NOMO-1 (cell line): ENCODE results near the gene RBBP7.
A peak's percentile ranks its signal among the peaks of the same experiment; 100 is the strongest.

Source experiments
- DNase-seq, 2 experiments: peaks; one replicate each; lab custom pipeline; 2025; ENCODE audit not compliant: unreplicated experiment in 2 of 2; lab: John Stamatoyannopoulos, UW

Gene RBBP7

DNA sequence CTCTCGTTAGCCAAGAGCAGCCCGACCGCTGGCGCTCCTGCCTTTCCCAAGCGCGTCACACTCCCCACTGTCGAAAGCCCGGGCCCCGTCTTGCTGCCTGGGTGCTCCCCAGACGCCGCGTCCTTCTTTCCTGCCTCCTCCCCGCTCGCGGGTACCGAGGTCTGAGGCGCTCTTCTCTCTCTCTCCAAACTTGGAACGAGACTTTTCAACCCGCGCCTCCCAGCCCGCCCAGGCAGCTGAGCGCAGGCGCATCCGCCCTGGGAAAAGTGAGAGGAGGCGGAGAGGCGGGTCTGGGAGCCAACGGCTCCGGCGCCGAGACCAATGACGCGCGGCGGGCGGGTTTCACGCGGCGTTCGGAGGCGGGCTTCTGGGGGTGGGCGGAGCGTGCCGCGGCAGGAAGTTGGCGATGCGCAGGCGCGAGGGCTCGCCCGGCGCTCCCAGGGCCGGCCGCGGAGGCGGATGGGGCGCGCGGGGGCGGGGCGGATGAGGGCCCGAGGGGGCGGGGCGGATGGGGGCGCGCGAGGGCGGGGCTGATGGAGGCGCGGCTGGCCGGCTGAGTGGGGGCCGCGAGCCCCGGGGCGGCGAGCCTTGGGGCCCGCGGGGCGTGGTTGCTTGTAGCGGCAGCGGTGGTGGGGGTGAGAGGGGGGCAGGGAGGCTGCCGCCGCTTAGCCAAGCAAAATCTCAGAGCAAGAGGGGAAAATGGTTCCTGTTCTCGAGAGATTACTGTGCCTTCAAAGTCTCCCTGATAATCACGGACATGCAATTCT, at the start of gene RBBP7:
Gene RBBP7 (minus strand): TSS at position 268 of the 767 bp plus-strand sequence. CDS start 309 bp downstream, outside the sequence.
- peak; percentile 95 to 99 for DNase-seq

- no peak for DNase-seq
Observed at GRCh38 chrX:16918979-16919378, 48.8 kb upstream of the RBBP7 start.

- no peak for DNase-seq
Observed at GRCh38 chrX:16917120-16917519, 47.0 kb upstream of the RBBP7 start.

GRCh38 chrX:16916561-16916960, 46.4 kb upstream of the RBBP7 start:
- no peak for DNase-seq

- DNase-seq = peak; percentile 95 to 97
Observed at GRCh38 chrX:16914058-16914457, 43.9 kb upstream of the RBBP7 start.

DNA sequence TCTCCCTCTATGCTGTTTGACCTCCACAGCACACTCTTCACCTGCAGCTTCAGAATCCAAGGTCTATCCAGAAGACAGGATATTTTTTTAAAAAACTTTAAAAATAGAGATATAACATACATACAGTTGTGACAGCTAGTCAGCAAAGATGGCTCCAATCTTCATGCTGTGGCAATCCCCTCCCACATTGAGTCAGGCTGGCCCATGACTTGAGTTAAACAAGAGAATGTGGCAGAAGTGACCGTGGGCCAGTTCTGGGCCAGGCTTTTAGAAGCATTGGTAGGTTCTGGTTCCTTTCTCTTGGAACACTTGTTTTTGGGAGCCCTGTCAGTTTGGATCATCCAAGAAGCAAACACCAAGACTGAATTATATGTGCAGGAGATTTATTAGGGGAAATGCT, 40.2 kb upstream of the RBBP7 start:
- DNase-seq = no peak

- DNase-seq = peak; percentile 87 to 93
Observed at GRCh38 chrX:16903274-16904022, 33.3 kb upstream of the RBBP7 start.

- DNase-seq = no peak
Observed at GRCh38 chrX:16897445-16897844, 27.3 kb upstream of the RBBP7 start.

- peak; percentile 77 to 95 for DNase-seq
Observed at GRCh38 chrX:16892504-16893362, 22.6 kb upstream of the RBBP7 start.

GRCh38 chrX:16885628-16886027, 15.5 kb upstream of the RBBP7 start:
- DNase-seq = peak; percentile 63 to 81

DNA sequence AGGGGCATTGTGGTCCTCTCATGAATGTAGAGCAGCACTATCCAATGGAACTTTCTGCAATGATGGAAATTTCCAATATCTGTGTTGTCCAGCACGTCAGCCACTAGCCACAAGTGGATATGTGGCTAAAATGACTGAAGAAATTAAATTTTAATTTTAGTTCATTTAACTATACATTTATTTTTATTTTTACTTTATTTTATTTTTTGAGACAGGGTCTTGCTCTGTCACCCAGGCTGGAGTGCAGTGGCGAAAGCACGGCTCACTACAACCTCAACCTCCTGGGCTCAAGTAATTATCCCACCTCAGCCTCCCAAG, 13.3 kb upstream of the RBBP7 start:
- no peak for DNase-seq

DNA sequence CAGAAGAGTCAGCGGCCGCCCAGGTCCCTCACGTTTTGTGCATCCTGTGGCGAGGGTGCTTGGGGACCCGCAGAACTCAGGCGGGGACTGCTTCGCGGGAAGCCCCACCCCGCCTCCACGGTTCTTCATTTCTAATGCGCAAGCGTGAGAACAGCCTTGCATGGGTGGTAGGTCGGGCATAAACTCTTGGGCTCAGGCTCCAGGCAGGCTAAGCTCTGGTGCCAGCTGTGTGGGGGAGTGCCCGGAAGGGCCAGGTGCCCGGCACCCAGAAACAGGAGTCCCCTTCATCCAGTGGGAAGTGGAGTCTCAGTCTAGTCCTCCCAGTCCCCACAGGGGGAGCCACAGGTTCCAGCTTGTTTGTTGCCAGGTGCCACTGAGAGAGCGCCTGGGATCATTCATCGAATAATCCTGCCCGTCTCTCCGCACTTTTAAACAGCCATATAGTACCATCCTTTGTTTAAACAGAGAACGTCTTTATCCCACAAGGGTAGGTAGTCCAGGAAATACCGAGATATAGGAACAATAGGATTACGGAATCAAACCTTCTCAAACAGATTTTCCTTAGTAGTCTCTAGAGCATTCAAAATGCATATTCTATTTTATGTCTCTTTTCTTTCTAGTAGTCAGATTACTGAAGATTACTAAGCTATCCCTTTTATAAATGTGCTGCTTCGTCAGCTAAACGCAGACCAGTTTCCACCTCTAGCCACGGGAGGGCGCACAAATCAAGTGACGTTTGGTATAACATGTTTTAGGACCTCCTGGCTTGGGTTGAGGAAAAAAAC, 12.7 kb upstream of the RBBP7 start:
- DNase-seq = peak; percentile 44 to 63

GRCh38 chrX:16882169-16882568, 12.0 kb upstream of the RBBP7 start:
- DNase-seq = peak in 1 of 2 experiments; percentile 5

DNA sequence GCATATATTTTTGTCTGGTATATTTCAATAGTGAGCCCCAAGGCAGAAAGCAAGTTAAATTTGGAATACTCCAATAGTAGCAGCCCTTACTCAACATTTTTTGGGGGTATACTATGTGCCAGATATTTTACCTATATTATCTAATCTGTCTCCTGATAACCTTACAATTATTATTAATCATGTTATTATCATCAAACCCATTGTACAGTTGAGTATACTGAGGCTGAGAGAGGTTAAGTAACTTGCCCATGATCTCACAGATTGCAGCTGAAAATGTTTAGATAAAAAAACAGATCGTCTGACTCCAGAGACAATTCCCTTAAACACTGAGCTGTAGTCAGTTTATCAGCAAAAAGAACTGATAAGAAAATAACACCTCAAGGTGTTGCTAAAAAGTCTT, 6.5 kb upstream of the RBBP7 start:
- DNase-seq = no peak

- DNase-seq = no peak
Observed at GRCh38 chrX:16874458-16875095, 4.4 kb upstream of the RBBP7 start.

GRCh38 chrX:16873106-16873505, 2.9 kb upstream of the RBBP7 start:
- no peak for DNase-seq

DNA sequence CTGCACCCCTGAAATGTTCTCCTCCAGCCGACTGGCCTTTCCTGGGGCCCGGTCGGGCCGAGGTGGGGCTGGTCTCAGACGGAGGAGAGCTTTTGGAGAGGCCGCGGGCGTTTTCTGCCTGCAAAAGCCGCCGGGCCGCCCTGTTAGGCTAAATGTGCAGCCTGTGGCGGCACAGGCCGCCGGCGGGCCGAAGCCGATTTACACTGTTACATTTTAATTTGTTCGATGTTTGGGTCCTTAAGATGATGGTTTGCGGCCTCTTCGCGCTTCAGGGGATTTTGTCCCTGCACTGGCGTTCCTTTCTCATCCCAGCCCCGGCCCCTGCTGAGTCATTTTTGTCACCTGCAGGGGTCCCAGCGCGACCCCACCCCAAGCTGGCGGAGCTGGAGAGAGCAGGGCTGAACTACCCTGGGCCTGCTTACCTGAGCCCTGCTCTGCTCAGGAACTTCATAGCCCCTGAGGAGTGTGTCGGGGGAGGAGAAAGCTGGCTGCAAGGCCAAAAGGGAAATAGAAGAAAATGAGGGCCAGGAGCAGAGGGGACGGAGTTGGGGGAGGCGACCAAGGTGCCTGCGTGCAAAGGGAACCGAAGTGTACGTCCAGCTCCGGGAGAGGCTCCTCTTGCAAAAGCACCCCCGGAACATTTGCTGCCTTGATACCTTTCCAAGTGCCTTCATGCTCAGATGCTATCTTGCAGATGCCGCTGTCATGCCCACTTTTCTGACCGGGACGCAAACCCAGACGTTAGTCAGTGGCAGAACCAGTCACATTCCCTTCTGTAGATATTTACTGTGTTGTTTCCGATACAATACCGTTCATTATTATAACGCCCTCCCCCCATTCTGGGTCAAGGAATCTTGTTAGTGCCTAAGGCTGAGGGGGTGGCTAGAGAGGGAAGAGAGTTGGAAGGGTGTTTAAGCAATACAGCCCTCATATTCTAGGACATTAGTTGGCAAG, 977 bp upstream of the RBBP7 start:
- DNase-seq = peak; percentile 43 to 62

DNA sequence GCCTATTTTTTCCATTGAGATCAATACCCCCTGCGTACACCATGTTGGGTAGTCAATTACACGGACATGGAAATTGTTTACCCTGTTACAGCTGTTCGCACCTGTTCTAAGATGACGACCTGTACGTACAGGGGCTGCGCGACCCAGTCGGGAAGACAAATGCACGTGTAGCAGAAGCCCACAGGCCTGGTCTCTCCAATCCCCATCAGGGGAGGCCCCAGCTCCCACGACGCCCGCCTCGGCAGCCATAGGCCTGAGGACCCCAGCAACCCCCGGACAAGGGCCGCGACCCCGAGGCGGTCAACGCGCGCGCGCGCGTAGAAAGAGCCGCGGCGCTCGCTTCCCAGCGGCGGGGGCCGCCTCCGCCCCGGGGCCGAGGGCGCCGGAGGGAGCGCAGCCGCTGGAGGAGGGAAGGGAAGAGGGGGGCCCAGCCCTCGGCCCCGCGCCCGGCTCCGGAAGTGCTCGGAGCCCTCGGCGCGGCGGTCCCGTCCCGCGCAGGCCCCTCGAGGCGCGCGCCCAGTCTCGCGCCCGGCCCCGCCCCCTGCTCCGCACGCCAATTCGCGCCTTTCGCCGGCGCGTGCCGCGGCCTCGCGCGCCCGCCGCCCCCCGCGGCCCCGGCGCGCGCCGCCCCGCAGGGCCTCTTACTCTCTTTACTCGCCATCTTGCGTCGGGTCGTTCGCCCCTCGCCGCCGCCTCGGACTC, 618 bp downstream of the RBBP7 start:
- peak; percentile 54 to 72 for DNase-seq
